Left renal pelvis (tissue), 4 donors: ENCODE measurements around the gene SHLD1. TPM values are rescaled to one million over a fixed set of nuclear protein-coding genes. Genes with fewer than 3 reads are reported as not detected.

Experiments used
- DNase-seq, 4 donors: peaks; one replicate each; pipeline ENCODE4 v3.0.0-alpha.2; 2013; ENCODE audit warnings: low read depth in 4 of 4, low spot score in 3 of 4
- polyA plus RNA-seq, 4 donors: library from polyadenylated mRNA; unstranded; fragments of 120-200 nt; gene quantifications; one replicate each; pipeline ENCODE4 v1.2.1, GENCODE V29; 2013; ENCODE audit not compliant: insufficient read length in 4 of 4

SHLD1 gene
- polyA plus RNA-seq, 4 donors: 7.8 to 12.1 (median 8.2) TPM

GRCh38 chr20:5884465-5885335, 134.5 kb downstream of the SHLD1 start:
- DNase-seq: no peak

GRCh38 chr20:5885866-5886265, 135.7 kb downstream of the SHLD1 start:
- no peak for DNase-seq

- DNase-seq: no peak
These were observed 136.6 kb downstream of the SHLD1 start for GRCh38 chr20:5886788-5887187.

GRCh38 chr20:5887386-5887785, 137.2 kb downstream of the SHLD1 start:
- no peak for DNase-seq

- DNase-seq: no peak
These were observed 137.8 kb downstream of the SHLD1 start for GRCh38 chr20:5888041-5888440.

- DNase-seq: no peak
These were observed 140.7 kb downstream of the SHLD1 start for GRCh38 chr20:5890773-5891441.

GRCh38 chr20:5893052-5893451, 142.9 kb downstream of the SHLD1 start:
- DNase-seq: no peak

GRCh38 chr20:5893621-5894020, 143.4 kb downstream of the SHLD1 start:
- no peak for DNase-seq

GRCh38 chr20:5895626-5896025, 145.4 kb downstream of the SHLD1 start:
- DNase-seq: no peak

- no peak for DNase-seq
These were observed 149.2 kb downstream of the SHLD1 start for GRCh38 chr20:5899444-5899843.

GRCh38 chr20:5900908-5901307, 150.7 kb downstream of the SHLD1 start:
- DNase-seq: no peak

GRCh38 chr20:5908981-5909380, 158.8 kb downstream of the SHLD1 start:
- no peak for DNase-seq

- no peak for DNase-seq
These were observed 160.0 kb downstream of the SHLD1 start for GRCh38 chr20:5910186-5910585.

- no peak for DNase-seq
These were observed 163.0 kb downstream of the SHLD1 start for GRCh38 chr20:5913166-5913565.

Other genes starting within 250 kb of the SHLD1 start
- gene GPCPD1, start 139.4 kb upstream of the SHLD1 start, polyA plus RNA-seq: 10 to 100 TPM; 39.9 to 51.3 (median 44.1) TPM
- gene CHGB, start 161.1 kb downstream of the SHLD1 start, polyA plus RNA-seq: 1 to 10 TPM; 2.3 to 9.4 (median 5.5) TPM
- gene TRMT6, start 200.1 kb downstream of the SHLD1 start, polyA plus RNA-seq: 10 to 100 TPM; 12.7 to 21.8 (median 18.9) TPM
- gene MCM8, start 200.3 kb downstream of the SHLD1 start, polyA plus RNA-seq: 10 to 100 TPM; 11.7 to 16.3 (median 14.7) TPM